ENCODE results near the gene COQ7.

DNA sequence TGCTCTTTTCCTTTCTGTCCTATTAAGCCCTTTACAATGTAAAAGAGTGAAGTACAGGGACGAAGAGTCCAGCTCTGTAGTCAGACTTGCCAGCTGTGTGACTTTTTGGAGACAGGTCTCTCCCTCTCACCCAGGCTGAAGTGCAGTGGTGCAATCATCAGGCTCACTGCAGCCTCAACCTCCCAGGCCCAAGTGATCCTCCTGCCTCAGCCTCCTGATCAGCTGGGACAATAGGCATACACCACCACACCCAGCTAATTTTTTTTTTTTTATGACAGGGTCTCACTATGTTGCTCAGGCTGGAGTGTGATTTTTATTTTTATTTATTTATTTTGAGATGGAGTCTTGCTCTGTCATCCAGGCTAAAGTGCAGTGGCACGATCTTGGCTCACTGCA is 39.2 kb downstream of the COQ7 start:
- TF ChIP-seq, protein P1, sequence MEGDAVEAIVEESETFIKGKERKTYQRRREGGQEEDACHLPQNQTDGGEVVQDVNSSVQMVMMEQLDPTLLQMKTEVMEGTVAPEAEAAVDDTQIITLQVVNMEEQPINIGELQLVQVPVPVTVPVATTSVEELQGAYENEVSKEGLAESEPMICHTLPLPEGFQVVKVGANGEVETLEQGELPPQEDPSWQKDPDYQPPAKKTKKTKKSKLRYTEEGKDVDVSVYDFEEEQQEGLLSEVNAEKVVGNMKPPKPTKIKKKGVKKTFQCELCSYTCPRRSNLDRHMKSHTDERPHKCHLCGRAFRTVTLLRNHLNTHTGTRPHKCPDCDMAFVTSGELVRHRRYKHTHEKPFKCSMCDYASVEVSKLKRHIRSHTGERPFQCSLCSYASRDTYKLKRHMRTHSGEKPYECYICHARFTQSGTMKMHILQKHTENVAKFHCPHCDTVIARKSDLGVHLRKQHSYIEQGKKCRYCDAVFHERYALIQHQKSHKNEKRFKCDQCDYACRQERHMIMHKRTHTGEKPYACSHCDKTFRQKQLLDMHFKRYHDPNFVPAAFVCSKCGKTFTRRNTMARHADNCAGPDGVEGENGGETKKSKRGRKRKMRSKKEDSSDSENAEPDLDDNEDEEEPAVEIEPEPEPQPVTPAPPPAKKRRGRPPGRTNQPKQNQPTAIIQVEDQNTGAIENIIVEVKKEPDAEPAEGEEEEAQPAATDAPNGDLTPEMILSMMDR (IDR thresholded peaks at IDR 0.05; ENCODE audit: insufficient read depth, low read length): no peak
- TF ChIP-seq POLR2AphosphoS5 (IDR thresholded peaks at IDR 0.05; ENCODE audit: low read depth) (no peak), SPI1 (IDR thresholded peaks at IDR 0.05; ENCODE audit: borderline replicate concordance, low read depth) (no peak), GABPA (IDR thresholded peaks at IDR 0.05; ENCODE audit: low read depth) (no peak)
- TF ChIP-seq, protein P2, sequence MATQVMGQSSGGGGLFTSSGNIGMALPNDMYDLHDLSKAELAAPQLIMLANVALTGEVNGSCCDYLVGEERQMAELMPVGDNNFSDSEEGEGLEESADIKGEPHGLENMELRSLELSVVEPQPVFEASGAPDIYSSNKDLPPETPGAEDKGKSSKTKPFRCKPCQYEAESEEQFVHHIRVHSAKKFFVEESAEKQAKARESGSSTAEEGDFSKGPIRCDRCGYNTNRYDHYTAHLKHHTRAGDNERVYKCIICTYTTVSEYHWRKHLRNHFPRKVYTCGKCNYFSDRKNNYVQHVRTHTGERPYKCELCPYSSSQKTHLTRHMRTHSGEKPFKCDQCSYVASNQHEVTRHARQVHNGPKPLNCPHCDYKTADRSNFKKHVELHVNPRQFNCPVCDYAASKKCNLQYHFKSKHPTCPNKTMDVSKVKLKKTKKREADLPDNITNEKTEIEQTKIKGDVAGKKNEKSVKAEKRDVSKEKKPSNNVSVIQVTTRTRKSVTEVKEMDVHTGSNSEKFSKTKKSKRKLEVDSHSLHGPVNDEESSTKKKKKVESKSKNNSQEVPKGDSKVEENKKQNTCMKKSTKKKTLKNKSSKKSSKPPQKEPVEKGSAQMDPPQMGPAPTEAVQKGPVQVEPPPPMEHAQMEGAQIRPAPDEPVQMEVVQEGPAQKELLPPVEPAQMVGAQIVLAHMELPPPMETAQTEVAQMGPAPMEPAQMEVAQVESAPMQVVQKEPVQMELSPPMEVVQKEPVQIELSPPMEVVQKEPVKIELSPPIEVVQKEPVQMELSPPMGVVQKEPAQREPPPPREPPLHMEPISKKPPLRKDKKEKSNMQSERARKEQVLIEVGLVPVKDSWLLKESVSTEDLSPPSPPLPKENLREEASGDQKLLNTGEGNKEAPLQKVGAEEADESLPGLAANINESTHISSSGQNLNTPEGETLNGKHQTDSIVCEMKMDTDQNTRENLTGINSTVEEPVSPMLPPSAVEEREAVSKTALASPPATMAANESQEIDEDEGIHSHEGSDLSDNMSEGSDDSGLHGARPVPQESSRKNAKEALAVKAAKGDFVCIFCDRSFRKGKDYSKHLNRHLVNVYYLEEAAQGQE (IDR thresholded peaks at IDR 0.05; ENCODE audit: insufficient replicate concordance, low read depth): no peak

All from HL-60 (cell line).